ENCODE data around the gene NOD1. TPM values are rescaled to one million over a fixed set of nuclear protein-coding genes. Genes with fewer than 3 reads are reported as not detected.

NOD1 gene
- total RNA-seq, 1 donor: 3.9 TPM

DNA sequence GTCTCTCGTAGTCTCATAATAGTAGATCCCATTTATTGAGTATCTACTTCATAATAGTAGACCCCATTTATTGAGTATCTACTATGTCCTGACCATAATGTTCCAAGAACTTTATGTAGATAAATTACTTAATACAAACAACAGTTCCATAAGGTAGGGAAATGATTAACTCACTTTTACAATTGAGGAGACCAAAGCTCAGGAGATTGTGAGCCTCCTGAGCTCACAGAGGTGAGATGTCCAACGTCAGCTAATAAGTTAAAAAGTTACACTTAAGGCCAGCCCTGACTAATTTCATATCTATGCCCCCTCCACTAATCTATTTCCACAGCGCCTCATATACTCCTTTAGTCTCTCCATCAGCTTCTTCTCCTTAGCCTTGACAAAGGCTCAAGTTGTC, 43.6 kb upstream of the NOD1 start:
- H3K4me3 ChIP-seq (ENCODE audit: low read depth, low read length): no peak overlapping the region
- no peak for TF ChIP-seq CTCF (IDR thresholded peaks at IDR 0.05; ENCODE audit: insufficient read depth, low read depth, low read length)
- DNase-seq (ENCODE audit: low read depth): no peak

DNA sequence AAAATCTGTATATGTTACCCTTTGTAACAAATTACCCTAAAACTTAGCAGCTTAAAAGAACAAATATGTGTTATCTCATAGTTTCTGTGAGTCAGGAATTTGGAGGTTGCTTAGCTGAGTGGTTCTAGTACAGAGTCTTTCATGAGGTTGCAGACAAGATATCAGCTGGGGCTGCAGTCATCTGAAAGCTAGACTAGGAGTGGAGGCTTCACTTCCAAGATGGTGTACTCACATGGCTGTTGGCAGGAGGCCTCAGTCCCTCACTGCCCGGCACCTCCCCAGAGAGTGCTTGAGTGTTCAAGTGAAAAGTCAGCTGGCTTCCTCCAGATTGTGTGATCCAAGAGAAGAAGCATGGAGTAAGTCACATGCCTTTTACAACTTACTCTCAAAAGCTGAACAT, 42.9 kb upstream of the NOD1 start:
- no peak for TF ChIP-seq CTCF (IDR thresholded peaks at IDR 0.05; ENCODE audit: insufficient read depth, low read depth, low read length)
- DNase-seq (ENCODE audit: low read depth): peak; percentile 38
- H3K4me3 ChIP-seq (ENCODE audit: low read depth, low read length): no peak overlapping the region

- no peak overlapping the region for H3K4me3 ChIP-seq (ENCODE audit: low read depth, low read length)
- DNase-seq (ENCODE audit: low read depth): no peak
- TF ChIP-seq CTCF (IDR thresholded peaks at IDR 0.05; ENCODE audit: insufficient read depth, low read depth, low read length): no peak
Observed at GRCh38 chr7:30519122-30519521, 40.5 kb upstream of the NOD1 start.

GRCh38 chr7:30515761-30516160, 37.2 kb upstream of the NOD1 start:
- DNase-seq (ENCODE audit: low read depth): no peak
- H3K4me3 ChIP-seq (ENCODE audit: low read depth, low read length): no peak overlapping the region
- no peak for TF ChIP-seq CTCF (IDR thresholded peaks at IDR 0.05; ENCODE audit: insufficient read depth, low read depth, low read length)

DNA sequence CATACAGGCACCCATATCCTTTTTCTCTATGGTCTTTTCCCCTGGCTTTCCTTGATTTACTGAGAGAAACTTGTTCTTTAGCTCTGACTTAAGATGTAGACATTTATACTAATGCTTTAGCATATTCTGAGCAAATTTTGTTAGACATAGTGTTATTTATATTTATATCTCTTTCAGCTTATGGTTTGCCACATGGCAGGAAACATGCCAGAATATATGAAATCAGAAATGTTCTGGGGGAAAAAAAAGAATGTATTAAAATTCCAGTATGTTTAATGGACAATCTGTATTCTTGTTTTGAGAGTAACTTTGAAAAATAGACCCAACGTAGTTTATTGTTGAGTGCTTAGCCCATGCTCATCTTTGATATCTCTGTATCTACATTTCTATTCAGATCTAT, 36.2 kb upstream of the NOD1 start:
- no peak for DNase-seq (ENCODE audit: low read depth)
- no peak overlapping the region for H3K4me3 ChIP-seq (ENCODE audit: low read depth, low read length)
- no peak for TF ChIP-seq CTCF (IDR thresholded peaks at IDR 0.05; ENCODE audit: insufficient read depth, low read depth, low read length)

GRCh38 chr7:30514177-30514576, 35.6 kb upstream of the NOD1 start:
- no peak for DNase-seq (ENCODE audit: low read depth)
- TF ChIP-seq CTCF (IDR thresholded peaks at IDR 0.05; ENCODE audit: insufficient read depth, low read depth, low read length): no peak
- no peak overlapping the region for H3K4me3 ChIP-seq (ENCODE audit: low read depth, low read length)

DNA sequence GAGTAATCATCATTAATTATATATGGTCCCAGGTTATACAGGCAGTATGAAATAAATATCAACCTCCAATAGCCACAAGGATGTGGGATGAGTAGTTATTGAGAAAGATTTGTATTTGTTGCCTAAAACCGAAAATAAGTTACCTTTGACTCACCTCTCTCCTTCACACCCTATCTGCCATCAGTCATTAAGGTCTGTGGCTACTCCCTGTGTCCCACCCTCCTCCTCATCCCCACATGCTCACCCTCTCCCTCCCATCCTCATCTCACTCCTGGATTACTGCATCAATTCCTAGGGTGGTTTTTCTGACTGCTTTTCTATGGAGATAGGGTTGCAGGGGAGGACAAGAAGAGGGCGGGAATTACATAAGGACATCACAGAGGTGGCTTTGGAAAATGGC, 35.2 kb upstream of the NOD1 start:
- H3K4me3 ChIP-seq (ENCODE audit: low read depth, low read length): no peak overlapping the region
- DNase-seq (ENCODE audit: low read depth): no peak
- TF ChIP-seq CTCF (IDR thresholded peaks at IDR 0.05; ENCODE audit: insufficient read depth, low read depth, low read length): no peak
